Lower leg skin (tissue), 3 donors: ENCODE results near the gene ANO10.

Source experiments
- POLR2A ChIP-seq, 2 donors: fragments of 450-650 bp; IDR thresholded peaks; one replicate each; pipeline ENCODE4 v1.6.1; 2016 to 2017; ENCODE audit warnings: antibody characterized with exemption in 2 of 2, mild to moderate bottlenecking in 1 of 2, moderate library complexity in 1 of 2
- TF ChIP-seq, protein P1 (sequence below), 3 donors: fragments of 450-650 bp; IDR thresholded peaks; one replicate each; pipeline ENCODE4 v1.5.1; 2016; ENCODE audit warnings: antibody characterized with exemption in 3 of 3, mild to moderate bottlenecking in 3 of 3, moderate library complexity in 2 of 3

DNA sequence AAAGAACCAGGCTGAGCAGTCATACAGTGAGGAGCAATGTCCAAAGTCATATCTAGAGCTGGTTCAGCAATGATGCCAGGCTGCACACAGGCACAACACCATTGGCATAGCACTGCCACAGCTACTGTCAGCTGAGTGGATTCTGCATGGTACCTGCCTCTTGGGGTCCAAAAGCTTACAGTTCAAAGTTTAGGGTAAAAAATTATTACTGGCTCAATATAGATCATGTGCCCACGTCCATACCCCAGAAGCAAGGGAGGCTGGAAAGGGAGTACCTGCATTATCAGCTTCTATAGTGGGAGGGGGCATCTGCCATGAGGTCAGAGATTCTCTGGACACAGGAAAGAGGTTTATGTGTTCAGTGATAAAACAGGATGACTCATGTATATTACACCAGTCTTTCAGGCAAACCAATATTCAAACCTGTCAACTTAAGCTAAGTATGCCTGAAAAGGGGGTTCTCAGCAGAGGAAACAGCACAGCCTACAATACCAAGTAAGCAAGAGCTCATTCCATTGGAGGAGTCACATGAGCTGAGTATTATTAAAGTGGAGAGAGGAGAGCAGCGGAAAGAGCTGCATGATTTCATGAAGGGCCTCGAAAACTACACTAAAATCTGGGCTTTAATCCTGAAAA, 99.0 kb downstream of the ANO10 start:
- TF ChIP-seq, protein P1, sequence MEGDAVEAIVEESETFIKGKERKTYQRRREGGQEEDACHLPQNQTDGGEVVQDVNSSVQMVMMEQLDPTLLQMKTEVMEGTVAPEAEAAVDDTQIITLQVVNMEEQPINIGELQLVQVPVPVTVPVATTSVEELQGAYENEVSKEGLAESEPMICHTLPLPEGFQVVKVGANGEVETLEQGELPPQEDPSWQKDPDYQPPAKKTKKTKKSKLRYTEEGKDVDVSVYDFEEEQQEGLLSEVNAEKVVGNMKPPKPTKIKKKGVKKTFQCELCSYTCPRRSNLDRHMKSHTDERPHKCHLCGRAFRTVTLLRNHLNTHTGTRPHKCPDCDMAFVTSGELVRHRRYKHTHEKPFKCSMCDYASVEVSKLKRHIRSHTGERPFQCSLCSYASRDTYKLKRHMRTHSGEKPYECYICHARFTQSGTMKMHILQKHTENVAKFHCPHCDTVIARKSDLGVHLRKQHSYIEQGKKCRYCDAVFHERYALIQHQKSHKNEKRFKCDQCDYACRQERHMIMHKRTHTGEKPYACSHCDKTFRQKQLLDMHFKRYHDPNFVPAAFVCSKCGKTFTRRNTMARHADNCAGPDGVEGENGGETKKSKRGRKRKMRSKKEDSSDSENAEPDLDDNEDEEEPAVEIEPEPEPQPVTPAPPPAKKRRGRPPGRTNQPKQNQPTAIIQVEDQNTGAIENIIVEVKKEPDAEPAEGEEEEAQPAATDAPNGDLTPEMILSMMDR (IDR thresholded peaks at IDR 0.05): no peak
- TF ChIP-seq POLR2A (IDR thresholded peaks at IDR 0.05): no peak
